ENCODE data around the gene IL24. TPM values are rescaled to one million over a fixed set of nuclear protein-coding genes. Genes with fewer than 3 reads are reported as not detected.

Gene IL24
- total and polyA plus RNA-seq, 10 of the 15 experiments (the other 5 are each of a cell fraction or from before 2014, with no cell fraction given) = 0.05 to 19.8 (median 0.35) TPM; not detected in 1

- TF ChIP-seq CTCF (IDR thresholded peaks at IDR 0.05 in 2 of 3, conservative IDR thresholded peaks at IDR 0.05 in 1 of 3; ENCODE audit: control insufficient read depth in 2 of 3, extremely low read depth in 1 of 3, insufficient read depth in 1 of 3, low read depth in 3 of 3, low read length in 3 of 3) (no peak), NFXL1 (IDR thresholded peaks at IDR 0.05; ENCODE audit: borderline replicate concordance) (no peak), ZNF217 (IDR thresholded peaks at IDR 0.05) (no peak), KLF5 (IDR thresholded peaks at IDR 0.05; ENCODE audit: partially characterized antibody) (no peak), TCF7 (IDR thresholded peaks at IDR 0.05; ENCODE audit: borderline replicate concordance) (no peak)
These were observed 25.3 kb downstream of the IL24 start (continued) for GRCh38 chr1:206922524-206922923.

- H3K4me1 ChIP-seq (ENCODE audit: control insufficient read depth, insufficient read depth, low read length) = peaks cover 44% of the 10 kb centered on the region
- DNase-seq (ENCODE audit: low read depth, low spot score) (peak; percentile 81), FAIRE-seq (no peak), ATAC-seq (peak; percentile 54)
- ChIA-PET CTCF (interaction anchor here (1.3 to 12.9 kb wide), 6 partner anchors 8 to 154 kb away, joined by 3 to 643 read pairs (median 16); partner anchors contain the start of gene FCAMR), SMC1A (ENCODE audit: uncharacterized antibody, unreplicated experiment) (interaction anchor here (0.6 to 12.6 kb wide), 6 partner anchors 8 to 201 kb away, joined by 3 to 431 read pairs (median 16); partner anchors contain the start of genes IL10 and IL19), POLR2A (interaction anchor here (1.1 to 12.2 kb wide), 4 partner anchors 8 to 34 kb away, joined by 3 to 222 read pairs (median 10); no protein-coding TSS in a partner anchor), RAD21 (ENCODE audit: unreplicated experiment) (interaction anchor here (1.3 to 12.9 kb wide), 5 partner anchors 8 to 289 kb away, joined by 6 to 371 read pairs (median 29); partner anchors contain the start of genes DYRK3 and IL19)
- no peaks in the 10 kb centered on the region for H3K36me3 ChIP-seq (ENCODE audit: control insufficient read depth in 2 of 2, insufficient read depth in 2 of 2, low read length in 1 of 2)
- H3K27me3 ChIP-seq (replicated peaks in 1 of 2; ENCODE audit: control insufficient read depth in 2 of 2, insufficient read depth in 2 of 2, low read length in 1 of 2) = no peaks in the 10 kb centered on the region
- H3K4me3 ChIP-seq = peak overlapping the region; percentile 86
- H3K9me3 ChIP-seq (replicated peaks; ENCODE audit: control insufficient read depth, insufficient read depth, low read length) = no peaks in the 10 kb centered on the region
- WGBS (ENCODE audit: insufficient coverage, insufficient replicate concordance, low lambda C conversion rate, missing lambda C conversion rate) = 17% methylated on average over 12 of the region's 12 CpGs
- TSS peak; percentile 97 for BruUV-seq (replicated peaks)
- in situ Hi-C loops (cut with MboI) (loop anchor here (10.0 kb wide), 1 partner anchor 412 kb away; no protein-coding TSS in a partner anchor), intact Hi-C loops (cut with micrococcal nuclease; ENCODE audit: unreplicated experiment) (loop anchor here (5.0 kb wide), 2 partner anchors 206 to 241 kb away; partner anchors contain the start of gene MAPKAPK2)
- H4K20me1 ChIP-seq (ENCODE audit: control insufficient read depth, insufficient read depth) = no peaks in the 10 kb centered on the region
- peak overlapping the region; percentile 94 for H3K9ac ChIP-seq (ENCODE audit: control insufficient read depth, insufficient read depth, low read length)
- peak overlapping the region; percentile 99 for H3K27ac ChIP-seq (ENCODE audit: control insufficient read depth, insufficient read depth)
- H2AFZ ChIP-seq (ENCODE audit: control insufficient read depth, low read depth, low read length) = no peak overlapping the region
- H3K79me2 ChIP-seq (ENCODE audit: control insufficient read depth, insufficient read depth, low read length) = peaks cover 61% of the 10 kb centered on the region
- H3K4me2 ChIP-seq (ENCODE audit: control insufficient read depth, insufficient read depth) = peak overlapping the region; percentile 95
- TF ChIP-seq TARDBP (IDR thresholded peaks at IDR 0.05; ENCODE audit: borderline replicate concordance) (peak; percentile 73), MYC (IDR thresholded peaks at IDR 0.05; ENCODE audit: insufficient read depth, insufficient read length, insufficient replicate concordance, low read length, severe bottlenecking) (peak; percentile 65), PRDM15 (CRISPR knock-in tag; IDR thresholded peaks at IDR 0.05) (no peak), ZBTB4 (CRISPR knock-in tag; IDR thresholded peaks at IDR 0.05) (0 out of 2 replicates have a peak, but pooled peaks have one; percentile 6)
These were observed 26.0 kb downstream of the IL24 start for GRCh38 chr1:206923009-206923960.
